Mesenteric fat pad (tissue), 1 donor: Measurements from ENCODE around the gene RIMS4. TPM values are rescaled to one million over a fixed set of nuclear protein-coding genes. Genes with fewer than 3 reads are reported as not detected.
"Not testable (repeated sequence)": the region's sequence is repeated elsewhere in the genome, so short reads cannot be mapped to it uniquely, and the experiment has no call there.

Source experiments
- DNase-seq: peaks from one replicate; pipeline ENCODE4 v3.0.0-alpha.2; 2020; ENCODE audit warnings: low spot score
- total RNA-seq: library from RNA; stranded (reverse); fragmentation: NEBNext Ultra II Directional; extraction: Animal tissue kit (Norgen Biotek cat#: 25700); gene quantifications from one replicate; pipeline ENCODE4 v1.2.1, GENCODE V29; 2021
- donor health status: DM: yes; HTN: yes; CAD: no.

The RIMS4 gene
- total RNA-seq, 1 donor from 2014 or later = 0.29 TPM

DNA sequence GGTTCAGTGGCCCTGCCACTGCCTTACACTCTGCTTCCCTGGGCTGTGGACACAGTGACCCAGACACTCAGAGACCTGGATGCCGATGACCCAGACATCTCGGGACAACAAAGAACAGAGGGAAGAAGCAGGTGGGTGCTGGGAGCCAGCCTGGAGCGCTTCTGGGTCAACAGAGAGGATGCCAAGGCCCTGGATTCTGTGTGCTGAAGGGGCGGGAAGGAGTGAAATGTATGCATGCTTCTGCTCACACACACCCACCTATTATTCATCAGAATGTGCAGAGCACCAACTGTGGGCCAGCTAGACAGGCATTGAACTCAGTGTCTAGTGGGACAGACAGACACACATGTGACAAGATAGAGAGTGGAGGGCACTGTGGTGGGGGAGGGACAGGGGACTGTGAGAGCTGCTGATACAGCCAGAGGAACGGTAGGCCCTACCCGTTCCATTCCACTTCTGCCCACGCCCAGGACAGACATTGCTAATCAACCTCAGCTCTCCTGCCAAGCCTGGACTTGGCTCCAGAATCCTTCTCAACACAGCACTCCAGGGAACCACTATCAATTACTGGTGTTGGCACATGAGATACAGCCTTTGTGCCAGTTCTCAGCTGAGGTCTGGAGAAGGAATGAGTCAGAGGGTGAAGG lies 44.5 kb downstream of the RIMS4 start:
- DNase-seq = no peak

GRCh38 chr20:44765091-44765490 lies 45.3 kb downstream of the RIMS4 start:
- DNase-seq = no peak

DNA sequence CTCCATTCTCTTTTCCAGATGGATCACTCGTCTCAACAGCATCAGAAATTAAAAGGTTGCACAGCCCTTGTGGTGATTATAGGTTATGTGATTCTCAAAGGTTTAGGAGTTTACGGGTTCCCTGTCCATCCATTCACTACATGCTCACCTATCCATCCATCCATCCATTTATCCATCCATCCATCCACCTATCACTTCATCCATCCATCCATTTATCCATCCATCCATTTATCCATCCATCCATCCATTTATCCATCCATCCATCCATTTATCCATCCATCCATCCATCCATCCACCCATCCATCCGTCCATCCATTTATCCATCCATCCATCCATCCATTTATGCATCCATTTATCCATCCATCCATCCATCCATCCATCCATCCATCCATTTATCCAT lies 46.5 kb downstream of the RIMS4 start:
- DNase-seq = not testable (repeated sequence)

GRCh38 chr20:44762466-44763140 lies 47.7 kb downstream of the RIMS4 start:
- no peak for DNase-seq

- DNase-seq = no peak
These were observed 48.9 kb downstream of the RIMS4 start for GRCh38 chr20:44761423-44761822.

GRCh38 chr20:44759595-44759994 lies 50.8 kb downstream of the RIMS4 start:
- DNase-seq = no peak

GRCh38 chr20:44758247-44759101 lies 51.9 kb downstream of the RIMS4 start:
- DNase-seq = no peak

GRCh38 chr20:44756956-44757355 lies 53.4 kb downstream of the RIMS4 start:
- DNase-seq = no peak

DNA sequence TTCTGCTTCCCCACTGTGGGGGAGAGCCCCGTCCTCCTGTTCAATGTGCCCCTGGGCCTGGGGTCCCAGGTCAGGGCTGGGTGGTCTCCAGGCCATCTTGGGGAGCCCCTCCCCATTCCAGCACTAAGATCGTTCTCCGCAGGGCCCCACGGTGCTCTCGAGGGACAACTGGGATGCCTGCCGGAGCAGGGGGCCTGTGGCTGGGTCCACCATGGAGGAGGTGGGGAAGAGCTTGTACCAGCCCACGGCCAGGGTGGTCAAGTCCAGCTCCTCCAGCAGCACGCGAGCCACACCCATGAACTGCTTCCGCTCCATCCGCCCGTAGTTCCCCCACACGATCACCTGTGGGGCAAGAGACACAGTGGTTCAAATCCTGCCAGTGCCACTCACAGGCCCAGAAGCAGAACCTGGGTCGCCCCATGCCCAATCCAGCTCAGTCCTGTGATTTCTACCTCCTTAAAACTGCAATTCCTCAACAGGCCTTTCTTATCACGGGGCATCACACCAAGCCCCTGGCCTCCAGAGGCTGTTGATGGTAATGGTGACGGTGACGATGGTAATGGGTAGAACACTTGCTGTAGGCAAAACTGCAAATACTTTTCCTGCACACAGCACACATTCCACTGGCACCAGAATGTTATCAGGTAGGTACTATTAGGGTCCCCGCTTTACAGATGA lies 54.2 kb downstream of the RIMS4 start:
- no peak for DNase-seq

DNA sequence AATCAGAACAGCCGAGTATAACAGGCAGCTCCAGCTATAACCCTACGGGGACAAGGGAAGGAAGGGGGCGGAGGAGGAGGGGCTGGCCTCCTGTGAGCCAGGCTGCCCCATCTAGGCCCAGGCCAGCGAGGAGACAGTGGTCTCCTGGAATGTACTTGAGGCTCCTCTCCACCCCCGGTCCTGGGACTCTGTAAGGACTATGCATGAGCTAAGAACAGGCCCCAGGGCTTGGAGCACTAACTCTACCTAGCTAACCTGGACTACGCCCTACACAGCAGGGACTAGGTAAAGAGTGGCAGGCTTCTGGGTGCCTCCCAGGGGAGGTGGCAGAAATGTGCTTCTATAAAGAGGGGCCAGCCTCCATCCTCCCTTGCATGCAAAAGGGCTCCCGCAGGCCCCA lies 55.8 kb downstream of the RIMS4 start:
- DNase-seq = no peak

DNA sequence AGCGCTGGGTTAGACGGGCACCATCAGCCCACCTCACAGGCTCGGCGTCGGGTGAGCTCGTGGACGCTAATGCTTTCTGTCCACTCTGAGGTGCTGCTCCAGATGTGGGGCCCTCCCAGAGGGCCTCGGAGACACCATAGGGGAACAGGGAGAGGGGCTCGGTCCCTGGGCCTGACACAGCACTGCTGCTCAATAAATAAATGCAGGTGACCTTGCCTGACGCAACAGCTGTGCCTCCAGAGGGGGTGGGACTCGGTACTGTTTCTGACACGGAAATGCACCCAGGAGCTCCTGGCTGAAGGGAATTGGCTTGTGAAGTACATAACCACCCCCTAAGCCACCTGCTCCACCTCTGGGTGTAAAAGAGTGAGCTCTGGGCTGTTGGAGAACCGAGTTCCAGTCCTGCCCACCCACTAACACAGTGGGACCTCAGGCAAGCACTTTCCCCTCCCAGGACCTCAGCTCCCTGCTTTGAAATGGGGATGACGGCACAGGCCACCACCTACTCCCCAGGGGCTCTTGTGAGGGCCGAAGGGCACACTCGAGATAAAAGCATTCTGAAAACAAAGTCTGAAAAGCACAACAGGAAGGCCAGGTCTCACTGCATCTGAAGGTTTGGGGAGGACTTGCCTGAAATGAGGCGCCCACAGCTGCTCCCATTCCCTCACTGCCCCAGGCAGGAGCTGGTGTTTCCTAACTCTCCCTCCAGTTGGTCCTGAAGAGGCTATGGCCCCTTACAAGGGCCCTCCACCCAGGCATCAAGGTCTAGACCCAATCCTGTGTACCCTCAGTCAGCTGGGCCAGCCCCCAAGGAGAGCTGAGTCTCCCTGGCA lies 58.0 kb downstream of the RIMS4 start:
- DNase-seq = no peak

GRCh38 chr20:44750081-44750805 lies 60.1 kb downstream of the RIMS4 start:
- DNase-seq = no peak

GRCh38 chr20:44748005-44748370 lies 62.4 kb downstream of the RIMS4 start:
- no peak for DNase-seq

GRCh38 chr20:44747166-44748004 lies 63.0 kb downstream of the RIMS4 start:
- DNase-seq = no peak

DNA sequence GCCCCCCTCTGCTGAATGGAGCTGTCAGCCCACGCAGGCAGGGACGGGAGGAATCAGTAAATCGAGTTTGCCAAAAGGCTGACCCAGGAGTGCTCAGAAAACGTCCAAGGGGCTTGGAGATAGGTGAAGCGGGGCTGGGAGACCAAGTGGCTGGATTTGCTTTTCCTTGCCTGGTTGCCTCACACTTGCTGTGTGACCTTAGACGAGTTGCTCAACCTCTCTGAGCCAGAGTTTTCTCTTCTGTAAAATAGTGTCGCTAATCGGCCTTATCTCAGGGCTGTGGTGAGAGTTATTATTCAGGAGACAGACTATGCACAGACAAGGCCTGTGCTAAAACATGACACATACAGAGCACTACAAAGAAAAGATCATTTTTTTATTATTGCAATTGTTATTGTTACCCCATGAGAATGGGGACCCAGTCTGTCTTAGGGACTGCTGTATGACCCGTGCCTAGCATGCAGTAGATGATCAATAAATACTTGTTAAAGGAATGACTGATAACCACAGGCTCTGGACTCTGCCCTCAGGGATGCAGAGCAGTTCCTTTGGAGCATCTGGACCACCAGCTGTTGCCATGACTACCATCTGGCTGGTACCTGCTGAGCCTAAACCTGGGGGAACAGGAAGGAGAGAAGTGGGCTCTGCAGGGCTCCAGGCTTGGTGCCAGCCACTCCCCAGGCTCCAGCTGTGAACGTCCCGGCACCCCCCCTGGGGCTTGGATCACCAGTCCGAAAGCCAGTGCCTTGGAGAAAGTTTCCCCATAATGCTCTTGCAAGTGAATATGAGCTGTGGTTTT lies 63.8 kb downstream of the RIMS4 start:
- DNase-seq = no peak

DNA sequence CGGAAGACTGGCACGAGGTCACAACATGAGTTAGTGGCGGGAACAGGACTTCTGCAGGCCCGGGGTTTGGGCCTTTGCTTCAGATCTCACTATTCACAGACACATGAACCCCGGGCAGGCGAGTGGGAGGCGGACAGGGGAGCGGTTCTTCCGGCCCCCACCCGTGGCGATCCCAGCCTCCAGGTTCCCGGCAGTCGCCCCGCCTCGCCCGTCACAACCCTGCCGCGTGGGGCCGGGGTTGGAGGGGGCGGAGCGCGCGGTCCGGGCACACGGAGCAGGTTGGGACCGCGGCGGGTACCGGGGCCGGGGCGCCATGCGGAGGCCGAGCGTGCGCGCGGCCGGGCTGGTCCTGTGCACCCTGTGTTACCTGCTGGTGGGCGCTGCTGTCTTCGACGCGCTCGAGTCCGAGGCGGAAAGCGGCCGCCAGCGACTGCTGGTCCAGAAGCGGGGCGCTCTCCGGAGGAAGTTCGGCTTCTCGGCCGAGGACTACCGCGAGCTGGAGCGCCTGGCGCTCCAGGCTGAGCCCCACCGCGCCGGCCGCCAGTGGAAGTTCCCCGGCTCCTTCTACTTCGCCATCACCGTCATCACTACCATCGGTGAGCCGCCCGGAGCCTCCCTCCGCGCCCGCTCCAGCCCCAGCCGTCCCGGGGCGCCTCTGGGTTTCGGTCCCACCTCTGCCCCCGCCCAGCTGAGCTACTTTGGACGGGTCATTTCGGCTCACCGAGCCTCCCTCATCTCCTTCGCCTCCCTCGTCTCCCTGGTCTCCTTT lies 64.6 kb downstream of the RIMS4 start, which contains the start of gene KCNK15:
TSS of gene KCNK15 (plus strand) at position 268 of the 769 bp plus-strand sequence. CDS start at position 314, 46 bp downstream.
- DNase-seq = no peak

DNA sequence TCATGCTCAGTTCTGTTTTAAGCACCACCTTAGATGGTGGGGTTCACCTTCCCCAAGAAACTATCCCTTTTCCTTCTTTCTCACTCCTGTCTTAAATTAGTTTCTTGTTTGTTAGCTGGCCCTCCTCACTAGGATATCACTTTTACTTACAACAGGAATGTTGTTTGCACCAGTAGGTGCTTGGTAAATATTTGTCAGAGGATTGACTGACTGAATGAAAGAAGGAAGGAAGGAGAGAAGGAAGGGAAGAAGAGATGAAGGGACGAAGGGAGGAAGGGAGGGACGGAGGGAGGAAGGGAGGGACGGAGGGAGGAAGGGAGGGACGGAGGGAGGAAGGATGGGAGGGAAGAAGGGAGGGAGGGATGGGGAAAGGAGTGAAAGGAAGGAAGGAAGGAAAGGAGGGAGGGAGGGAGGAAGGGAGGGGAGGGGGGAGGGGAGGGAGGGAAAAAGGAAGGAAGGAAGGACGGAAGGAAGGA lies 65.2 kb downstream of the RIMS4 start:
- no peak for DNase-seq
